HL-60/S4 treated with phorbol 12-myristate 13-acetate at 8.2 ng/mL for 4 days and 3 days (cell line): ENCODE measurements around the gene GUCY1A2.

Source experiments
- in situ Hi-C: fragments of 300-500 bp; cut with MboI; formaldehyde crosslinking; loops from 2 replicates; pipeline ENCODE4 v1.15.0; 2022; ENCODE audit warnings: low sequenced_read_pairs

Gene GUCY1A2

GRCh38 chr11:106679581-106679980, 338.7 kb downstream of the GUCY1A2 start:
- in situ Hi-C loops = no loop called here

GRCh38 chr11:106679181-106679580, 339.1 kb downstream of the GUCY1A2 start:
- in situ Hi-C loops = no loop called here

GRCh38 chr11:106670069-106670468, 348.2 kb downstream of the GUCY1A2 start:
- in situ Hi-C loops = no loop called here

- in situ Hi-C loops = no loop called here
These were observed 350.1 kb downstream of the GUCY1A2 start for GRCh38 chr11:106668147-106668546.

GRCh38 chr11:106656646-106657045, 361.6 kb downstream of the GUCY1A2 start:
- in situ Hi-C loops = no loop called here

- in situ Hi-C loops = no loop called here
These were observed 373.5 kb downstream of the GUCY1A2 start for GRCh38 chr11:106644824-106645223.

GRCh38 chr11:106642331-106642730, 375.9 kb downstream of the GUCY1A2 start:
- in situ Hi-C loops = no loop called here

- in situ Hi-C loops = no loop called here
These were observed 386.0 kb downstream of the GUCY1A2 start for GRCh38 chr11:106632283-106632682.

GRCh38 chr11:106627694-106628093, 390.6 kb downstream of the GUCY1A2 start:
- in situ Hi-C loops = no loop called here

- in situ Hi-C loops = no loop called here
These were observed 392.7 kb downstream of the GUCY1A2 start for GRCh38 chr11:106625566-106625965.

- in situ Hi-C loops = no loop called here
These were observed 393.9 kb downstream of the GUCY1A2 start for GRCh38 chr11:106624377-106624776.
